ENCODE data around the gene AOPEP.

- TF ChIP-seq ZFX (IDR thresholded peaks at IDR 0.05), result no peak
- TF ChIP-seq, protein P1, sequence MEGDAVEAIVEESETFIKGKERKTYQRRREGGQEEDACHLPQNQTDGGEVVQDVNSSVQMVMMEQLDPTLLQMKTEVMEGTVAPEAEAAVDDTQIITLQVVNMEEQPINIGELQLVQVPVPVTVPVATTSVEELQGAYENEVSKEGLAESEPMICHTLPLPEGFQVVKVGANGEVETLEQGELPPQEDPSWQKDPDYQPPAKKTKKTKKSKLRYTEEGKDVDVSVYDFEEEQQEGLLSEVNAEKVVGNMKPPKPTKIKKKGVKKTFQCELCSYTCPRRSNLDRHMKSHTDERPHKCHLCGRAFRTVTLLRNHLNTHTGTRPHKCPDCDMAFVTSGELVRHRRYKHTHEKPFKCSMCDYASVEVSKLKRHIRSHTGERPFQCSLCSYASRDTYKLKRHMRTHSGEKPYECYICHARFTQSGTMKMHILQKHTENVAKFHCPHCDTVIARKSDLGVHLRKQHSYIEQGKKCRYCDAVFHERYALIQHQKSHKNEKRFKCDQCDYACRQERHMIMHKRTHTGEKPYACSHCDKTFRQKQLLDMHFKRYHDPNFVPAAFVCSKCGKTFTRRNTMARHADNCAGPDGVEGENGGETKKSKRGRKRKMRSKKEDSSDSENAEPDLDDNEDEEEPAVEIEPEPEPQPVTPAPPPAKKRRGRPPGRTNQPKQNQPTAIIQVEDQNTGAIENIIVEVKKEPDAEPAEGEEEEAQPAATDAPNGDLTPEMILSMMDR (conservative IDR thresholded peaks at IDR 0.05), result no peak
Observed at GRCh38 chr9:94847486-94847885, 121.0 kb downstream of the AOPEP start.
